Osteocyte (in vitro differentiated cells): ENCODE measurements around the gene PPFIA1. TPM values are rescaled to one million over a fixed set of nuclear protein-coding genes. Genes with fewer than 3 reads are reported as not detected.

Source experiments
- DNase-seq: peaks from one replicate; pipeline ENCODE4 v3.0.0; 2021; ENCODE audit warnings: mixed read lengths; ENCODE audit not compliant: unreplicated experiment; ENCODE audit errors: extremely low spot score
- H3K27ac Mint-ChIP-seq: one replicate; pipeline ENCODE4 v1.8.0; 2021; ENCODE audit warnings: mild to moderate bottlenecking, mixed read lengths; ENCODE audit not compliant: unreplicated experiment
- H3K27me3 Mint-ChIP-seq: one replicate; pipeline ENCODE4 v1.8.0; 2021; ENCODE audit warnings: mixed read lengths; ENCODE audit not compliant: unreplicated experiment
- H3K36me3 Mint-ChIP-seq: one replicate; pipeline ENCODE4 v1.8.0; 2021; ENCODE audit warnings: mixed read lengths; ENCODE audit not compliant: unreplicated experiment
- H3K4me1 Mint-ChIP-seq: one replicate; pipeline ENCODE4 v1.8.0; 2021; ENCODE audit warnings: mixed read lengths; ENCODE audit not compliant: unreplicated experiment
- H3K4me3 Mint-ChIP-seq: one replicate; pipeline ENCODE4 v1.8.0; 2021; ENCODE audit warnings: mild to moderate bottlenecking, moderate library complexity, mixed read lengths; ENCODE audit not compliant: unreplicated experiment
- H3K9me3 Mint-ChIP-seq: one replicate; pipeline ENCODE4 v1.8.0; 2021; ENCODE audit warnings: mixed read lengths; ENCODE audit not compliant: unreplicated experiment
- CTCF ChIP-seq: fragments of 200-600 bp; sonication (generic); IDR thresholded peaks from 2 replicates; pipeline ENCODE4 v1.5.0; 2021; ENCODE audit warnings: antibody characterized with exemption, mild to moderate bottlenecking, moderate library complexity
- total RNA-seq: library from RNA; stranded (reverse); gene quantifications from 2 replicates; pipeline ENCODE4 v1.2.1, GENCODE V29; 2021

The PPFIA1 gene
- total RNA-seq, 1 donor from 2014 or later = 70.4 TPM

- H3K4me3 Mint-ChIP-seq = no peak overlapping the region
- no peaks in the 10 kb centered on the region for H3K4me1 Mint-ChIP-seq
- no peak overlapping the region for H3K27ac Mint-ChIP-seq
- no peak for DNase-seq
- peaks cover 49% of the 10 kb centered on the region for H3K36me3 Mint-ChIP-seq
- no peak for TF ChIP-seq CTCF
- H3K9me3 Mint-ChIP-seq = no peaks in the 10 kb centered on the region
- H3K27me3 Mint-ChIP-seq = no peaks in the 10 kb centered on the region
Observed at GRCh38 chr11:70341881-70342429, 71.5 kb downstream of the PPFIA1 start.

- no peak overlapping the region for H3K4me3 Mint-ChIP-seq
Observed at GRCh38 chr11:70343636-70344035, 73.1 kb downstream of the PPFIA1 start.

GRCh38 chr11:70348191-70348590, 77.7 kb downstream of the PPFIA1 start:
- Mint-ChIP-seq H3K4me3 (no peak overlapping the region), H3K27ac (peak overlapping the region; percentile 38), H3K27me3 (no peaks in the 10 kb centered on the region), H3K36me3 (peaks cover 42% of the 10 kb centered on the region), H3K9me3 (no peaks in the 10 kb centered on the region), H3K4me1 (no peaks in the 10 kb centered on the region)
- DNase-seq = no peak
- TF ChIP-seq CTCF = no peak

More at GRCh38 chr11:70343636-70344035, 73.1 kb downstream of the PPFIA1 start:
- no peaks in the 10 kb centered on the region for H3K9me3 Mint-ChIP-seq
- no peaks in the 10 kb centered on the region for H3K27me3 Mint-ChIP-seq
- DNase-seq = no peak
- H3K36me3 Mint-ChIP-seq = peaks cover 46% of the 10 kb centered on the region
- TF ChIP-seq CTCF = no peak
- no peaks in the 10 kb centered on the region for H3K4me1 Mint-ChIP-seq
- no peak overlapping the region for H3K27ac Mint-ChIP-seq

GRCh38 chr11:70348608-70349007, 78.1 kb downstream of the PPFIA1 start:
- H3K27ac Mint-ChIP-seq = peak overlapping the region; percentile 38
- no peaks in the 10 kb centered on the region for H3K27me3 Mint-ChIP-seq
- no peak for TF ChIP-seq CTCF
- no peak overlapping the region for H3K4me3 Mint-ChIP-seq
- no peak for DNase-seq
- H3K4me1 Mint-ChIP-seq = no peaks in the 10 kb centered on the region
- H3K36me3 Mint-ChIP-seq = peaks cover 38% of the 10 kb centered on the region
- no peaks in the 10 kb centered on the region for H3K9me3 Mint-ChIP-seq

GRCh38 chr11:70351646-70352045, 81.2 kb downstream of the PPFIA1 start:
- Mint-ChIP-seq H3K9me3 (no peaks in the 10 kb centered on the region), H3K4me3 (no peak overlapping the region), H3K36me3 (peaks cover 45% of the 10 kb centered on the region), H3K27ac (no peak overlapping the region), H3K4me1 (no peaks in the 10 kb centered on the region), H3K27me3 (no peaks in the 10 kb centered on the region)
- no peak for DNase-seq
- no peak for TF ChIP-seq CTCF
